ENCODE data around the gene CTRB1.
"Not testable (repeated sequence)": the region's sequence is repeated elsewhere in the genome, so short reads cannot be mapped to it uniquely, and the experiment has no call there.

The CTRB1 gene

DNA sequence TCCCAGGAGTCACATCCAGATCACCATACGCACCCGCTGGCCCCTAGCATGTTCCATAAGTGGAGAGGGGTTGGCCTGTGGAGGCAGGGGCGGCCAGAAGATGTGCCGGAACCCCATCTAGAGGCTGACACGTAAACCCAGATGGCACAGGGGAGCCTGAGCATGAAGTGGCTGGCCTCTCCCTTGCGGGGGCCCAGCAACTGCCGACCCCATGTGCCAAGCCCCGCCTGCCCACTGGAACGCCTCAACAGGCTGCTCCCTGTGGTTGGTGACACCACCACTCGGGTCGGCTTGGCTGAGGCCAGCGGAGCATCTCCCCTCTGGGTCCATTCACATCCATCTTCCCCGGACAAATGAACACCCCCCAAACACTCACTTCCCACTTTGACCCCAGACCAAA, 23.2 kb downstream of the CTRB1 start:
- no peak overlapping the region for H3K4me3 ChIP-seq (ENCODE audit: low read length)
- H3K27me3 ChIP-seq (ENCODE audit: low read depth, low read length) = no peaks in the 10 kb centered on the region
- no peaks in the 10 kb centered on the region for H3K9me3 ChIP-seq (ENCODE audit: insufficient read depth, low read length)
- H4K20me1 ChIP-seq (ENCODE audit: insufficient read depth, low read length) = peaks cover 6% of the 10 kb centered on the region; the same call in 1 of the 2 replicates
- H3K27ac ChIP-seq (ENCODE audit: low read length) = no peak overlapping the region
- no peak for TF ChIP-seq EZH2phosphoT487 (IDR thresholded peaks at IDR 0.05; ENCODE audit: low read depth)
- TF ChIP-seq, protein P1, sequence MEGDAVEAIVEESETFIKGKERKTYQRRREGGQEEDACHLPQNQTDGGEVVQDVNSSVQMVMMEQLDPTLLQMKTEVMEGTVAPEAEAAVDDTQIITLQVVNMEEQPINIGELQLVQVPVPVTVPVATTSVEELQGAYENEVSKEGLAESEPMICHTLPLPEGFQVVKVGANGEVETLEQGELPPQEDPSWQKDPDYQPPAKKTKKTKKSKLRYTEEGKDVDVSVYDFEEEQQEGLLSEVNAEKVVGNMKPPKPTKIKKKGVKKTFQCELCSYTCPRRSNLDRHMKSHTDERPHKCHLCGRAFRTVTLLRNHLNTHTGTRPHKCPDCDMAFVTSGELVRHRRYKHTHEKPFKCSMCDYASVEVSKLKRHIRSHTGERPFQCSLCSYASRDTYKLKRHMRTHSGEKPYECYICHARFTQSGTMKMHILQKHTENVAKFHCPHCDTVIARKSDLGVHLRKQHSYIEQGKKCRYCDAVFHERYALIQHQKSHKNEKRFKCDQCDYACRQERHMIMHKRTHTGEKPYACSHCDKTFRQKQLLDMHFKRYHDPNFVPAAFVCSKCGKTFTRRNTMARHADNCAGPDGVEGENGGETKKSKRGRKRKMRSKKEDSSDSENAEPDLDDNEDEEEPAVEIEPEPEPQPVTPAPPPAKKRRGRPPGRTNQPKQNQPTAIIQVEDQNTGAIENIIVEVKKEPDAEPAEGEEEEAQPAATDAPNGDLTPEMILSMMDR (IDR thresholded peaks at IDR 0.05; ENCODE audit: low read depth, low read length) = no peak
- no peak overlapping the region for H2AFZ ChIP-seq (ENCODE audit: low read depth, low read length)
- no peaks in the 10 kb centered on the region for H3K79me2 ChIP-seq (ENCODE audit: low read length)
- peaks cover 14% of the 10 kb centered on the region for H3K4me1 ChIP-seq (ENCODE audit: low read length)
- no peak overlapping the region for H3K4me2 ChIP-seq (ENCODE audit: low read length)
- H3K36me3 ChIP-seq (replicated peaks; ENCODE audit: low read depth, low read length) = no peaks in the 10 kb centered on the region
- no peak overlapping the region for H3K9ac ChIP-seq (ENCODE audit: low read length)

GRCh38 chr16:75242436-75243078, 23.8 kb downstream of the CTRB1 start:
- not testable (repeated sequence) for H3K4me3 ChIP-seq (ENCODE audit: low read length); H3K4me2 ChIP-seq (ENCODE audit: low read length); H3K9ac ChIP-seq (ENCODE audit: low read length); H3K36me3 ChIP-seq (replicated peaks; ENCODE audit: low read depth, low read length); H3K27ac ChIP-seq (ENCODE audit: low read length); H4K20me1 ChIP-seq (ENCODE audit: insufficient read depth, low read length); H3K9me3 ChIP-seq (ENCODE audit: insufficient read depth, low read length); H3K79me2 ChIP-seq (ENCODE audit: low read length); H2AFZ ChIP-seq (ENCODE audit: low read depth, low read length); H3K27me3 ChIP-seq (ENCODE audit: low read depth, low read length)
- peaks cover 14% of the 10 kb centered on the region for H3K4me1 ChIP-seq (ENCODE audit: low read length)

DNA sequence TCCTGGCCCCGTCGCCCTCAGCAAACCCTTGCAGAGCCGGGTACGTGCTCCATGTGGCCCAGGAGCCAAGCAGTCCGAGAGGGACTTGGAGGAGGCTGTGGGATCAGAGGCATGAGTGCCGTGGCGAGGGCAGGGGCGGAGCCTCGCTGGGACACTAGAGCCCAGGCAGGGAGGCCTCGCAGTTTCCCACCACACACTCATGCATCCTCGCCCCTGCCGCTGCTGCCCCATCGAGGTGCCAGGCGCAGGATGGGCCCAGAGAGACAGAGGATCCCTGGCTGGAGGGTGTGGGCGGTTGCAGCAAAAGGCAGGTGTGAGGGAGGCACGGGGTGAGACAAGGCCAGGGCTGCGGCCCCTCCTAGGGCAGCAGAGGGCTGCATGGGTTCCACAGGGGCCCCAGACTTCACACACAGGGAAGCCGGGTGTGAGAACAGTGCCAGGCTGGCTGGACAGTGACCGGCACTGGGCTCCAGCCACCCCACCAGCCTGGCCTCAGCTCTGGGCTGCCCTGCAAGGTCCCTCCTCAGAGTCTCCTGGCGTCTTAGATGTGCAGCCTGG, 25.0 kb downstream of the CTRB1 start:
- Histone ChIP-seq H3K36me3 (replicated peaks; ENCODE audit: low read depth, low read length) (no peaks in the 10 kb centered on the region), H3K79me2 (ENCODE audit: low read length) (no peaks in the 10 kb centered on the region), H2AFZ (ENCODE audit: low read depth, low read length) (no peak overlapping the region), H3K9me3 (ENCODE audit: insufficient read depth, low read length) (no peaks in the 10 kb centered on the region), H3K27me3 (ENCODE audit: low read depth, low read length) (no peaks in the 10 kb centered on the region), H3K27ac (ENCODE audit: low read length) (no peak overlapping the region), H3K4me3 (ENCODE audit: low read length) (no peak overlapping the region), H4K20me1 (ENCODE audit: insufficient read depth, low read length) (peaks cover 21% of the 10 kb centered on the region), H3K4me1 (ENCODE audit: low read length) (peaks cover 14% of the 10 kb centered on the region), H3K9ac (ENCODE audit: low read length) (no peak overlapping the region), H3K4me2 (ENCODE audit: low read length) (no peak overlapping the region)
- TF ChIP-seq, protein P1 (IDR thresholded peaks at IDR 0.05; ENCODE audit: low read depth, low read length) = no peak
- no peak for TF ChIP-seq EZH2phosphoT487 (IDR thresholded peaks at IDR 0.05; ENCODE audit: low read depth)

DNA sequence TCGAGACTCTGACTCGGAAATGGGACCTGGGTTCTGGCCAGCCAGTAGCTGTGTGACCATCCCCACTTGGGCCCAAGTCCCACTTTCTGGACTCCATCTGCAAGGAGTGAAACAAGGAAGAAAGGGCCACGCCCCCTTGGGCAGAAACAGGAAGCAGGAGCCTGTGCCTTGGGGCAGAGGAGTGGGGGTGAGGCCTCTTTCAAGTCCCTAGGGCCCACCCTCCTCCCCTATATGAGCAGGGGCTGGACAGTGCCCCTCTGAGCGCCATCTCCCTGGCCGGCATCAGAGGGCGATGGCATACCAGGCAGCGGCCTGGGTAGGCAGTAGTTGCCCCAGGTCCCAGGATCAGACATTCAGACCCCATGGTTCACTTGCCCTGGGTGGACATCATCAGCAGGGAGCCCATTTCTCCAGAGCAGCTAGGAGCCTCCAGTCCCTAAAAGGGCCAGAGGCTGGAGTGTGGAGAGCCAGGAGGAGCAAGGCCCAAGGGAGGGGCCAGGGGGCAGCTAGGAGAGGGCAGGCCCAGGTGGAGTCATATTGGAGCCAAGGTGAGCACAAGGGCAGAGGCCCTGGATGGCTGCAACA, 25.5 kb downstream of the CTRB1 start:
- H3K36me3 ChIP-seq (replicated peaks; ENCODE audit: low read depth, low read length) = no peaks in the 10 kb centered on the region
- H3K9me3 ChIP-seq (ENCODE audit: insufficient read depth, low read length) = no peaks in the 10 kb centered on the region
- H3K4me3 ChIP-seq (ENCODE audit: low read length) = no peak overlapping the region
- H3K79me2 ChIP-seq (ENCODE audit: low read length) = no peaks in the 10 kb centered on the region
- H3K4me1 ChIP-seq (ENCODE audit: low read length) = peaks cover 14% of the 10 kb centered on the region
- no peak overlapping the region for H3K27ac ChIP-seq (ENCODE audit: low read length)
- H3K9ac ChIP-seq (ENCODE audit: low read length) = no peak overlapping the region
- TF ChIP-seq, protein P1 (IDR thresholded peaks at IDR 0.05; ENCODE audit: low read depth, low read length) = no peak
- no peak for TF ChIP-seq EZH2phosphoT487 (IDR thresholded peaks at IDR 0.05; ENCODE audit: low read depth)
- no peak overlapping the region for H2AFZ ChIP-seq (ENCODE audit: low read depth, low read length)
- 0 out of 2 replicates have a peak, but pooled peaks cover under 1% of the 10 kb centered on the region for H3K27me3 ChIP-seq (ENCODE audit: low read depth, low read length)
- H4K20me1 ChIP-seq (ENCODE audit: insufficient read depth, low read length) = peaks cover 27% of the 10 kb centered on the region
- H3K4me2 ChIP-seq (ENCODE audit: low read length) = peak overlapping the region; percentile 1; the same call in 1 of the 2 replicates
